OCI-LY1 (cell line): ENCODE data around the gene ARMH1.

Source experiments
- CTCF ChIP-seq: fragments of 200-600 bp; sonication (generic), shearing (Covaris generic); IDR thresholded peaks from 2 replicates; pipeline ENCODE4 v1.5.1; 2017; ENCODE audit warnings: mild to moderate bottlenecking, antibody characterized with exemption, low read length, moderate library complexity, mixed read lengths
- EZH2 ChIP-seq: fragments of 200-600 bp; sonication (generic), shearing (Covaris generic); IDR thresholded peaks from 2 replicates; pipeline ENCODE4 v1.8.0; 2017; ENCODE audit warnings: borderline replicate concordance, mixed run types, mild to moderate bottlenecking, antibody characterized with exemption, low read length, moderate library complexity, mixed read lengths

- TF ChIP-seq EZH2 (no peak), CTCF (no peak)
Observed at GRCh38 chr1:44672961-44673674, 1.4 kb upstream of the ARMH1 start.
